Mesothelial cell of epicardium (in vitro differentiated cells): ENCODE measurements around the gene DIP2C. TPM values are rescaled to one million over a fixed set of nuclear protein-coding genes. Genes with fewer than 3 reads are reported as not detected.
A peak's percentile ranks its signal among the peaks of the same experiment; 100 is the strongest.
"Not testable (repeated sequence)": the region's sequence is repeated elsewhere in the genome, so short reads cannot be mapped to it uniquely, and the experiment has no call there.

Experiments
- DNase-seq, 2 experiments: peaks; one replicate each; pipeline ENCODE4 v3.0.0; 2021; ENCODE audit warnings: low spot score in 2 of 2; ENCODE audit not compliant: unreplicated experiment in 2 of 2
- H3K27ac Mint-ChIP-seq: 2 replicates; pipeline ENCODE4 v1.8.0; 2021; ENCODE audit warnings: mixed read lengths
- H3K27me3 Mint-ChIP-seq: 2 replicates; pipeline ENCODE4 v1.8.0; 2021; ENCODE audit warnings: low read depth, mixed read lengths
- H3K36me3 Mint-ChIP-seq: 2 replicates; pipeline ENCODE4 v1.8.0; 2021; ENCODE audit warnings: mixed read lengths
- H3K4me1 Mint-ChIP-seq: 2 replicates; pipeline ENCODE4 v1.8.0; 2021; ENCODE audit warnings: mixed read lengths
- H3K4me3 Mint-ChIP-seq: 2 replicates; pipeline ENCODE4 v1.8.0; 2021; ENCODE audit warnings: mild to moderate bottlenecking, moderate library complexity, mixed read lengths
- H3K9me3 Mint-ChIP-seq: 2 replicates; pipeline ENCODE4 v1.8.0; 2021; ENCODE audit warnings: mixed read lengths
- CTCF ChIP-seq: fragments of 200-600 bp; sonication (generic); IDR thresholded peaks from one replicate; pipeline ENCODE4 v1.5.0; 2021; ENCODE audit warnings: antibody characterized with exemption; ENCODE audit not compliant: unreplicated experiment
- total RNA-seq: library from RNA; stranded (reverse); gene quantifications from 3 replicates; pipeline ENCODE4 v1.2.1, GENCODE V29; 2021

DIP2C gene
- total RNA-seq, 1 donor from 2014 or later, result 30.3 TPM

- no peak overlapping the region for H3K4me3 Mint-ChIP-seq
- no peaks in the 10 kb centered on the region for H3K27me3 Mint-ChIP-seq
- no peaks in the 10 kb centered on the region for H3K4me1 Mint-ChIP-seq
- peaks cover 9% of the 10 kb centered on the region for H3K9me3 Mint-ChIP-seq
- H3K36me3 Mint-ChIP-seq, result peaks cover 62% of the 10 kb centered on the region
- TF ChIP-seq CTCF, result no peak
- H3K27ac Mint-ChIP-seq, result no peak overlapping the region
- DNase-seq, result no peak
These were observed 341.0 kb downstream of the DIP2C start for GRCh38 chr10:348456-348855.

- H3K27ac Mint-ChIP-seq, result peak overlapping the region; percentile 57
These were observed 341.7 kb downstream of the DIP2C start for GRCh38 chr10:347774-348173.

GRCh38 chr10:347190-347589 is 342.3 kb downstream of the DIP2C start:
- H3K4me3 Mint-ChIP-seq, H3K27me3 Mint-ChIP-seq, H3K27ac Mint-ChIP-seq, DNase-seq, H3K9me3 Mint-ChIP-seq, H3K4me1 Mint-ChIP-seq: not testable (repeated sequence)
- peaks cover 53% of the 10 kb centered on the region for H3K36me3 Mint-ChIP-seq

More at GRCh38 chr10:347774-348173, 341.7 kb downstream of the DIP2C start:
- H3K9me3 Mint-ChIP-seq, H3K4me1 Mint-ChIP-seq, H3K27me3 Mint-ChIP-seq, H3K4me3 Mint-ChIP-seq, DNase-seq: not testable (repeated sequence)
- peaks cover 59% of the 10 kb centered on the region for H3K36me3 Mint-ChIP-seq

GRCh38 chr10:344582-345200 is 344.8 kb downstream of the DIP2C start:
- Mint-ChIP-seq H3K36me3 (peaks cover 41% of the 10 kb centered on the region), H3K27ac (no peak overlapping the region), H3K27me3 (no peaks in the 10 kb centered on the region), H3K4me3 (no peak overlapping the region), H3K9me3 (peaks cover 9% of the 10 kb centered on the region), H3K4me1 (no peaks in the 10 kb centered on the region)
- no peak for TF ChIP-seq CTCF
- no peak for DNase-seq

- no peak for DNase-seq
- no peak for TF ChIP-seq CTCF
- peaks cover 9% of the 10 kb centered on the region for H3K9me3 Mint-ChIP-seq
- no peaks in the 10 kb centered on the region for H3K27me3 Mint-ChIP-seq
- no peak overlapping the region for H3K4me3 Mint-ChIP-seq
- H3K36me3 Mint-ChIP-seq, result peaks cover 39% of the 10 kb centered on the region
- H3K27ac Mint-ChIP-seq, result peak overlapping the region; percentile 21
- no peaks in the 10 kb centered on the region for H3K4me1 Mint-ChIP-seq
These were observed 345.9 kb downstream of the DIP2C start for GRCh38 chr10:343231-344220.

GRCh38 chr10:341081-341740 is 348.3 kb downstream of the DIP2C start:
- TF ChIP-seq CTCF, result no peak
- Mint-ChIP-seq H3K9me3 (no peaks in the 10 kb centered on the region), H3K27ac (no peak overlapping the region), H3K36me3 (peaks cover 38% of the 10 kb centered on the region), H3K4me1 (no peaks in the 10 kb centered on the region), H3K4me3 (no peak overlapping the region), H3K27me3 (no peaks in the 10 kb centered on the region)
- DNase-seq, result no peak
